ENCODE results near the gene VHLL. TPM values are rescaled to one million over a fixed set of nuclear protein-coding genes. Genes with fewer than 3 reads are reported as not detected.

Gene VHLL
- not detected for total RNA-seq

GRCh38 chr1:156298852-156299357, at the start of gene VHLL:
TSS of gene VHLL (minus strand) at chr1:156299307. CDS start at chr1:156299189, 118 bp downstream.

GRCh38 chr1:156338180-156338976, 39.3 kb upstream of the VHLL start, which contains the start of the genes CCT3 and TSACC:
TSS of gene CCT3 (minus strand) at chr1:156338292. CDS start at chr1:156338184, 108 bp downstream.
TSS of gene TSACC (plus strand) at chr1:156338526. CDS start at chr1:156339758, 1,232 bp downstream.

GRCh38 chr1:156295391-156295947, 3.6 kb downstream of the VHLL start, which contains the start of gene GLMP:
TSS of gene GLMP (minus strand) at chr1:156295679. CDS start at chr1:156295645, 34 bp downstream.

GRCh38 chr1:156284112-156284511, 15.0 kb downstream of the VHLL start, which contains the start of gene TMEM79:
TSS of gene TMEM79 (plus strand) at chr1:156284325. CDS start at chr1:156285227, 902 bp downstream.

GRCh38 chr1:156282479-156283222, 16.5 kb downstream of the VHLL start, which contains the start of gene SMG5:
TSS of gene SMG5 (minus strand) at chr1:156282825. CDS start at chr1:156282680, 145 bp downstream.

Other genes with a start within 250 kb of the VHLL start
- 19.7 TPM for gene UBQLN4, start 245.5 kb downstream of the VHLL start, total RNA-seq
- 68.4 TPM for gene LAMTOR2, start 244.5 kb downstream of the VHLL start, total RNA-seq
- 34.3 TPM for gene RAB25, start 238.1 kb downstream of the VHLL start, total RNA-seq
- gene MEX3A, start 216.8 kb downstream of the VHLL start, total RNA-seq: 29.6 TPM
- 182 TPM for gene LMNA, start 184.6 kb downstream of the VHLL start, total RNA-seq
- 20.3 TPM for gene SEMA4A, start 145.7 kb downstream of the VHLL start, total RNA-seq
- gene SLC25A44, start 105.2 kb downstream of the VHLL start, total RNA-seq: 20.6 TPM
- gene PMF1, start 86.3 kb downstream of the VHLL start, total RNA-seq: 69.0 TPM
- gene BGLAP, start 57.1 kb downstream of the VHLL start, total RNA-seq: 2.1 TPM
- 1.9 TPM for gene PAQR6, start 51.3 kb downstream of the VHLL start, total RNA-seq
- 56.5 TPM for gene SMG5, start 16.5 kb downstream of the VHLL start, total RNA-seq
- gene TMEM79, start 15.0 kb downstream of the VHLL start, total RNA-seq: 4.0 TPM
- gene GLMP, start 3.6 kb downstream of the VHLL start, total RNA-seq: 45.4 TPM
- gene CCT3, start 39.0 kb upstream of the VHLL start, total RNA-seq: 204 TPM
- not detected for gene TSACC, start 39.2 kb upstream of the VHLL start, total RNA-seq
- 7.6 TPM for gene RHBG, start 69.9 kb upstream of the VHLL start, total RNA-seq
- gene MEF2D, start 201.5 kb upstream of the VHLL start, total RNA-seq: 31.0 TPM